Measurements from ENCODE around the gene SLC2A11.

The SLC2A11 gene

DNA sequence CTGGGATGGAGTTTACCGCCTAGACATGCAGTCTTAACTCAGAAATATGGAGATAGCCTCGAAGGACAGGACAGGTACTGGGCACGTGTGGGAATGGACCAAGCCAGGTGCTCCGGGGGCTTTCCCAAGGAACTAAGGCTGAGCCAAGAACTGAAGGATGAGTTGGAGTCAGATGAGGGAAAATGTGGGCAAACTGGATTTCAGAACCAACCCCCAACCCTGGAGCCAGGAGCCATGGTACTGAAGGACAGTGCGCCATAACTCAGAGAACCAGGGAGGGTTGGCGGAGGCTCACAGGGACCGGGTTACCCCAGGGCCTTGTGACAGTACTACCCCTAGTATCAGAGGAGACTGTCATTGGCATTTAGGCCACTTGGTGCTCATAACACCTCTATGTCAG lies 34.1 kb downstream of the SLC2A11 start:
- Histone ChIP-seq H3K27ac (ENCODE audit: low read depth, low read length) (no peak overlapping the region), H2AFZ (ENCODE audit: insufficient read depth, low read length, poor library complexity) (no peak overlapping the region), H3K4me3 (ENCODE audit: low read depth, low read length) (no peak overlapping the region), H3K9me3 (ENCODE audit: insufficient read depth, low read depth, low read length) (peaks cover 6% of the 10 kb centered on the region), H2AK5ac (ENCODE audit: low read length) (no peak overlapping the region), H2BK5ac (ENCODE audit: low read depth, low read length, poor library complexity) (no peak overlapping the region), H3K4ac (ENCODE audit: low read depth, low read length) (no peak overlapping the region), H3K18ac (ENCODE audit: low read length) (no peak overlapping the region), H2BK12ac (ENCODE audit: low read length) (no peak overlapping the region), H3K4me1 (ENCODE audit: control insufficient read depth in 1 of 2, insufficient read depth in 2 of 2, low read length in 2 of 2) (peaks cover 9 to 13% of the 10 kb centered on the region in 2 experiments), H3K23ac (ENCODE audit: low read length) (no peak overlapping the region), H3K27me3 (ENCODE audit: insufficient read depth, low read length) (no peaks in the 10 kb centered on the region), H3K36me3 (ENCODE audit: control insufficient read depth in 1 of 2, insufficient read depth in 2 of 2, low read length in 2 of 2) (peaks cover 13 to 14% of the 10 kb centered on the region in 2 experiments), H4K91ac (ENCODE audit: low read depth, low read length) (no peak overlapping the region), H4K8ac (ENCODE audit: low read depth, low read length) (no peak overlapping the region), H3K14ac (ENCODE audit: low read length) (no peak overlapping the region), H3K9ac (ENCODE audit: low read length) (no peak overlapping the region), H4K12ac (ENCODE audit: low read depth, low read length) (no peak overlapping the region), H3K79me2 (ENCODE audit: control insufficient read depth, insufficient read depth, low read length, poor library complexity) (peaks cover 9% of the 10 kb centered on the region), H3K79me1 (ENCODE audit: low read length) (peaks cover 13% of the 10 kb centered on the region), H3K4me2 (ENCODE audit: low read length) (no peak overlapping the region), H2BK120ac (ENCODE audit: insufficient read depth, low read length, poor library complexity) (no peak overlapping the region)
- WGBS (ENCODE audit: extremely low coverage, insufficient coverage, insufficient read length): no CpG with 5 or more reads among the region's 7 CpGs
- DNase-seq: peak; percentile 79 to 93

DNA sequence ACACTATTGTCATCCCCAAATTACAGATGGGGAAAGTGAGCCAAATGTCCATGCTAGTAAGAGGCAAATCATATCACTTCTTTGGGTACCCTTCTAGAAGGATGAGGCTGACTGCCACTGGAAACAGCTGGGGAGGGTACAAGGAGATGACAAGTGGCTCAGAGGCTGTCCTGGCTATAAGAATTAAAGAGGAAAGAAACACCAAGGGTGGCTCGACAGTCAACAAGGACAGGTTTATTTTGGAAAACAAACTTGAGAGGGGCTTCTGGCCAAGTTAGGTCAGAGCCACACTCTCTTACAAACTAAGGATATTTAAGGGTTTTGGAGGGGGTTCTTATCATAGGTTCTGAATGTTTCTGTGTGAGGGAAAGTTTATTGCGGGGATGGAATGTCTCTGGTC lies 34.5 kb downstream of the SLC2A11 start:
- Histone ChIP-seq H3K36me3 (ENCODE audit: control insufficient read depth in 1 of 2, insufficient read depth in 2 of 2, low read length in 2 of 2) (peaks cover 17 to 18% of the 10 kb centered on the region in 2 experiments), H3K27ac (ENCODE audit: low read depth, low read length) (no peak overlapping the region), H3K14ac (ENCODE audit: low read length) (no peak overlapping the region), H4K12ac (ENCODE audit: low read depth, low read length) (no peak overlapping the region), H2BK5ac (ENCODE audit: low read depth, low read length, poor library complexity) (no peak overlapping the region), H2BK120ac (ENCODE audit: insufficient read depth, low read length, poor library complexity) (no peak overlapping the region), H3K4me1 (ENCODE audit: control insufficient read depth in 1 of 2, insufficient read depth in 2 of 2, low read length in 2 of 2) (peaks cover 9 to 13% of the 10 kb centered on the region in 2 experiments), H3K4me3 (ENCODE audit: low read depth, low read length) (no peak overlapping the region), H3K4me2 (ENCODE audit: low read length) (no peak overlapping the region), H4K8ac (ENCODE audit: low read depth, low read length) (no peak overlapping the region), H3K4ac (ENCODE audit: low read depth, low read length) (no peak overlapping the region), H3K9ac (ENCODE audit: low read length) (no peak overlapping the region), H3K18ac (ENCODE audit: low read length) (no peak overlapping the region), H3K9me3 (ENCODE audit: insufficient read depth, low read depth, low read length) (peaks cover 6% of the 10 kb centered on the region), H3K79me1 (ENCODE audit: low read length) (peaks cover 13% of the 10 kb centered on the region), H3K27me3 (ENCODE audit: insufficient read depth, low read length) (no peaks in the 10 kb centered on the region), H2AFZ (ENCODE audit: insufficient read depth, low read length, poor library complexity) (no peak overlapping the region), H2BK12ac (ENCODE audit: low read length) (no peak overlapping the region), H2AK5ac (ENCODE audit: low read length) (no peak overlapping the region), H4K91ac (ENCODE audit: low read depth, low read length) (no peak overlapping the region), H3K79me2 (ENCODE audit: control insufficient read depth, insufficient read depth, low read length, poor library complexity) (peaks cover 9% of the 10 kb centered on the region), H3K23ac (ENCODE audit: low read length) (no peak overlapping the region)
- WGBS (ENCODE audit: extremely low coverage, insufficient coverage, insufficient read length): no CpG with 5 or more reads among the region's 2 CpGs
- DNase-seq: peak in 1 of 2 donors; percentile 16

DNA sequence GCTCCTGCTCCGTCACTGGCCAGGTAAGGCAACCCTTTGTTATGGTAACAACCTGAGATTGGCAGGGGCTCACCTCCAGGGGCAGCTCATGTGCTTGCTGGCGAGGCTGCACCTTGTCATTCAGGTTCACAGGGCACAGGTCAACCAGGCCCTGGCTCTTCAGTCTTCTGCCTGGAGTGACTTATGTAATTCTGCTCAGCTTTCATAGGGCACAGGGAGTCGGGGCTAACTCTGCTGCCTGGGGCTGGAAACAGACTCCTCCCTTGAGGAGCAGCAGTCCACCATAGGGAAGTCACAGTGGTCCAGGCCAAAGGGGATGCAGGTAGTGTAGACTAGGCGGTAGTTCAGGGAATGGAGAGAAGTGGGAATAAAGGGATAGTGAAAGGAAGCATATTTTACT lies 35.0 kb downstream of the SLC2A11 start:
- Histone ChIP-seq H3K27ac (ENCODE audit: low read depth, low read length) (no peak overlapping the region), H3K4ac (ENCODE audit: low read depth, low read length) (no peak overlapping the region), H2BK120ac (ENCODE audit: insufficient read depth, low read length, poor library complexity) (no peak overlapping the region), H4K8ac (ENCODE audit: low read depth, low read length) (no peak overlapping the region), H3K4me3 (ENCODE audit: low read depth, low read length) (no peak overlapping the region), H3K23ac (ENCODE audit: low read length) (no peak overlapping the region), H2AFZ (ENCODE audit: insufficient read depth, low read length, poor library complexity) (no peak overlapping the region), H3K9ac (ENCODE audit: low read length) (no peak overlapping the region), H4K91ac (ENCODE audit: low read depth, low read length) (no peak overlapping the region), H3K36me3 (ENCODE audit: control insufficient read depth in 1 of 2, insufficient read depth in 2 of 2, low read length in 2 of 2) (peaks cover 19 to 21% of the 10 kb centered on the region in 2 experiments), H2BK5ac (ENCODE audit: low read depth, low read length, poor library complexity) (no peak overlapping the region), H3K18ac (ENCODE audit: low read length) (no peak overlapping the region), H3K9me3 (ENCODE audit: insufficient read depth, low read depth, low read length) (peaks cover 6% of the 10 kb centered on the region), H2AK5ac (ENCODE audit: low read length) (no peak overlapping the region), H3K4me1 (ENCODE audit: control insufficient read depth in 1 of 2, insufficient read depth in 2 of 2, low read length in 2 of 2) (peaks cover 9 to 13% of the 10 kb centered on the region in 2 experiments), H3K79me1 (ENCODE audit: low read length) (peaks cover 13% of the 10 kb centered on the region), H3K4me2 (ENCODE audit: low read length) (no peak overlapping the region), H2BK12ac (ENCODE audit: low read length) (no peak overlapping the region), H3K27me3 (ENCODE audit: insufficient read depth, low read length) (no peaks in the 10 kb centered on the region), H4K12ac (ENCODE audit: low read depth, low read length) (no peak overlapping the region), H3K79me2 (ENCODE audit: control insufficient read depth, insufficient read depth, low read length, poor library complexity) (peaks cover 9% of the 10 kb centered on the region), H3K14ac (ENCODE audit: low read length) (no peak overlapping the region)
- DNase-seq: peak; percentile 86 to 94
- no CpG with 5 or more reads among the region's 4 CpGs for WGBS (ENCODE audit: extremely low coverage, insufficient coverage, insufficient read length)

DNA sequence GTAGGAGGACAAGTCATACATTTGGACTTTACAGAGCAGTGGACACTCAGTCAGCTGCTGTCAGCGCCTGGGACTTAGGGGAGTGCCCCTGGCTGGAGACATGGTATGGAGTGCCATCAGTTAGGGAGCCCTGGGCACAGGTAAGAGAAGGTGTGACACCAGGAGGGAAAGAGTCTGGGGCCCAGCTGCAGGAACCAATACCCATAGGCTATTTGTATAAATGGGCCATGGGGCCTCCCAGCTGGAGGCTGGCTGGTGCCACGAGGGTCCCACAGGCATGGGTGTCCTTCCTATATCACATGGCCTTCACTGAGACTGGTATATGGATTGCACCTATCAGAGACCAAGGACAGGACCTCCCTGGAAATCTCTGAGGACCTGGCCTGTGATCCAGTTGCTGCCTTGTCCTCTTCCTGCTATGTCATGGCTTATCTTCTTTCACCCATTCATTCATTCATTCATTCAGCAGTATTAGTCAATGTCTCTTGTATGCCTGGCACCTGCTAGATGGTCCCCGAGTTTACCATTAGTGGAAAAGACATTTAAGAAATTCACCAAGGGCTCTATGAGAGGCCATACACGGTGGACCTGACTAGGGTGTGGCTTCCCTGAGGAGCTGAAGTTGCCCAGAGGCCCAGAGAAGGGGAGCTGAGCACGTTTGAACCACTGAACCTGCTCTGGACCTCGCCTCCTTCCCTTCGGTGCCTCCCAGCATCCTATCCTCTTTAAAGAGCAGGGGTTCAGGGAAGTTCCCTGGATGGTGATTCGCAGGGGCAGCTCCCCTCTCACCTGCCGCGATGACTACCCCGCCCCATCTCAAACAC lies 35.7 kb downstream of the SLC2A11 start:
- H2BK12ac ChIP-seq (ENCODE audit: low read length): no peak overlapping the region
- peak overlapping the region; percentile 19 for H3K9ac ChIP-seq (ENCODE audit: low read length)
- peaks cover 9% of the 10 kb centered on the region for H3K79me2 ChIP-seq (ENCODE audit: control insufficient read depth, insufficient read depth, low read length, poor library complexity)
- H4K91ac ChIP-seq (ENCODE audit: low read depth, low read length): peak overlapping the region; percentile 65
- peak overlapping the region; percentile 76 for H3K4me2 ChIP-seq (ENCODE audit: low read length)
- peaks cover 13% of the 10 kb centered on the region for H3K79me1 ChIP-seq (ENCODE audit: low read length)
- H3K4ac ChIP-seq (ENCODE audit: low read depth, low read length): no peak overlapping the region
- DNase-seq: peak; percentile 12 to 36
- H4K12ac ChIP-seq (ENCODE audit: low read depth, low read length): peak overlapping the region; percentile 60
- peak overlapping the region; percentile 17 for H2AK5ac ChIP-seq (ENCODE audit: low read length)
- H3K14ac ChIP-seq (ENCODE audit: low read length): peak overlapping the region; percentile 29
- H2AFZ ChIP-seq (ENCODE audit: insufficient read depth, low read length, poor library complexity): peak overlapping the region; percentile 21
- H3K4me1 ChIP-seq (ENCODE audit: control insufficient read depth in 1 of 2, insufficient read depth in 2 of 2, low read length in 2 of 2): peaks cover 9 to 13% of the 10 kb centered on the region in 2 experiments
- H3K18ac ChIP-seq (ENCODE audit: low read length): peak overlapping the region; percentile 64
- H3K4me3 ChIP-seq (ENCODE audit: low read depth, low read length): peak overlapping the region; percentile 84
- peak overlapping the region; percentile 23 for H2BK5ac ChIP-seq (ENCODE audit: low read depth, low read length, poor library complexity)
- WGBS (ENCODE audit: extremely low coverage, insufficient coverage, insufficient read length): no CpG with 5 or more reads among the region's 11 CpGs
- no peaks in the 10 kb centered on the region for H3K27me3 ChIP-seq (ENCODE audit: insufficient read depth, low read length)
- H2BK120ac ChIP-seq (ENCODE audit: insufficient read depth, low read length, poor library complexity): peak overlapping the region; percentile 18
- H3K27ac ChIP-seq (ENCODE audit: low read depth, low read length): peak overlapping the region; percentile 36
- H3K36me3 ChIP-seq (ENCODE audit: control insufficient read depth in 1 of 2, insufficient read depth in 2 of 2, low read length in 2 of 2): peaks cover 19 to 21% of the 10 kb centered on the region in 2 experiments
- H3K9me3 ChIP-seq (ENCODE audit: insufficient read depth, low read depth, low read length): peaks cover 6% of the 10 kb centered on the region
- peak overlapping the region; percentile 91 for H4K8ac ChIP-seq (ENCODE audit: low read depth, low read length)
- H3K23ac ChIP-seq (ENCODE audit: low read length): no peak overlapping the region
